Chondrocyte (in vitro differentiated cells): ENCODE data around the gene JMY. TPM values are rescaled to one million over a fixed set of nuclear protein-coding genes. Genes with fewer than 3 reads are reported as not detected.

Source experiments
- DNase-seq: peaks from one replicate; pipeline ENCODE4 v3.0.0; 2021; ENCODE audit warnings: mixed read lengths, low spot score
- H3K27ac Mint-ChIP-seq: one replicate; pipeline ENCODE4 v1.8.0; 2021; ENCODE audit warnings: mild to moderate bottlenecking, moderate library complexity, mixed read lengths; ENCODE audit not compliant: unreplicated experiment
- H3K27me3 Mint-ChIP-seq: 2 replicates; pipeline ENCODE4 v1.8.0; 2021; ENCODE audit warnings: low read depth, mixed read lengths
- H3K36me3 Mint-ChIP-seq: 2 replicates; pipeline ENCODE4 v1.8.0; 2021; ENCODE audit warnings: low read depth, mixed read lengths
- H3K4me1 Mint-ChIP-seq: 2 replicates; pipeline ENCODE4 v1.8.0; 2021; ENCODE audit warnings: low read depth, mild to moderate bottlenecking, mixed read lengths
- H3K4me3 Mint-ChIP-seq: one replicate; pipeline ENCODE4 v1.8.0; 2021; ENCODE audit warnings: mild to moderate bottlenecking, moderate library complexity, mixed read lengths; ENCODE audit not compliant: unreplicated experiment
- H3K9me3 Mint-ChIP-seq: 2 replicates; pipeline ENCODE4 v1.8.0; 2021; ENCODE audit warnings: low read depth, mixed read lengths
- CTCF ChIP-seq: fragments of 200-600 bp; sonication (generic); IDR thresholded peaks from 2 replicates; pipeline ENCODE4 v1.5.0; 2021; ENCODE audit warnings: antibody characterized with exemption, mild to moderate bottlenecking, moderate library complexity
- total RNA-seq: library from RNA; stranded (reverse); gene quantifications from 3 replicates; pipeline ENCODE4 v1.2.1, GENCODE V29; 2021

Gene JMY
- total RNA-seq, 1 donor from 2014 or later, result 16.9 TPM

DNA sequence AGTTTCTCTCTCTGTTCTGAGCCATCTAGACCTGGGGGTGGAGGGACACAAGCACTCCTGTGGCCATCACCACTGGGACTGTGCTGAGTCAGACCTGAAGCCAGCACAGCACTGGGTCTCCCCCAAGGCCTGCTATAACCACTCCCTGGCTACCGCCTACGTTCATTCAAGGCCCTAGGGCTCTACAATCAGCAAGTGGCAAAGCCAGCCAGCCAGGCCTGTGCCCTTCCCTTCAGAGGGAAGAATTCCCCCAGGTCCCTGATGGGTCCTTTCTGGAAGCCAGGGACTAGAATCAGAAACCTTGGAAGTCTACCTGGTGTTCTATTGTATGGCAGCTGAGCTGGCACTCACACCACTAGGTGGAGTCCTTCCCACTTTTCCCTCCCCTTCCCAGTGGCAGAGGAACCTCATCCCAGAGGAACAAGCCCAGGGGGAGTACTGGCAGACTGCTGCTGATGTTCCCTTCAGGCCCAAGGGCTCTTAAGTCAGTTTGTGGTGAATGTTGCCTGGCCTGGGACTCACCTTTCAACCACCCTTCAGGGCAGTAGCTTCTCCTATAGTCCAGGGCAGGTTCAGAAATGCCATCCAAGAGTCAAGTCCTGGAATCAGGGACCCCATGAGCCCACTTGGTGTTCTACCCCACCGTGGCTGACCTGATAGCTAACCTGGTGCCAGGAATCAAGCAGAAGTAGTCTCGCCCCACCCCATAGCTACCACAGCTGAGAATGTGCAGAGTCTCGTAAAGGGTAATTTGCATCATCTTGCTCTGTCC lies 20.0 kb downstream of the JMY start:
- no peak overlapping the region for H3K4me3 Mint-ChIP-seq
- TF ChIP-seq CTCF, result peak; percentile 75
- H3K27ac Mint-ChIP-seq, result no peak overlapping the region

GRCh38 chr5:79256563-79256962 lies 20.6 kb downstream of the JMY start:
- H3K36me3 Mint-ChIP-seq, result no peaks in the 10 kb centered on the region

More for the DNA sequence above, 20.0 kb downstream of the JMY start:
- H3K36me3 Mint-ChIP-seq, result no peaks in the 10 kb centered on the region
- no peak for DNase-seq
- peaks cover 10% of the 10 kb centered on the region for H3K9me3 Mint-ChIP-seq
- no peaks in the 10 kb centered on the region for H3K27me3 Mint-ChIP-seq
- peaks cover 10% of the 10 kb centered on the region for H3K4me1 Mint-ChIP-seq

GRCh38 chr5:79257314-79257713 lies 21.4 kb downstream of the JMY start:
- peaks cover 10% of the 10 kb centered on the region for H3K4me1 Mint-ChIP-seq
- no peak for DNase-seq
- no peak for TF ChIP-seq CTCF
- no peak overlapping the region for H3K27ac Mint-ChIP-seq
- no peak overlapping the region for H3K4me3 Mint-ChIP-seq
- no peaks in the 10 kb centered on the region for H3K27me3 Mint-ChIP-seq
- H3K36me3 Mint-ChIP-seq, result no peaks in the 10 kb centered on the region
- peaks cover 6% of the 10 kb centered on the region for H3K9me3 Mint-ChIP-seq

More at GRCh38 chr5:79256563-79256962, 20.6 kb downstream of the JMY start:
- DNase-seq, result no peak
- Mint-ChIP-seq H3K27me3 (no peaks in the 10 kb centered on the region), H3K27ac (no peak overlapping the region), H3K4me3 (no peak overlapping the region), H3K4me1 (peaks cover 10% of the 10 kb centered on the region), H3K9me3 (peaks cover 10% of the 10 kb centered on the region)
- TF ChIP-seq CTCF, result no peak

DNA sequence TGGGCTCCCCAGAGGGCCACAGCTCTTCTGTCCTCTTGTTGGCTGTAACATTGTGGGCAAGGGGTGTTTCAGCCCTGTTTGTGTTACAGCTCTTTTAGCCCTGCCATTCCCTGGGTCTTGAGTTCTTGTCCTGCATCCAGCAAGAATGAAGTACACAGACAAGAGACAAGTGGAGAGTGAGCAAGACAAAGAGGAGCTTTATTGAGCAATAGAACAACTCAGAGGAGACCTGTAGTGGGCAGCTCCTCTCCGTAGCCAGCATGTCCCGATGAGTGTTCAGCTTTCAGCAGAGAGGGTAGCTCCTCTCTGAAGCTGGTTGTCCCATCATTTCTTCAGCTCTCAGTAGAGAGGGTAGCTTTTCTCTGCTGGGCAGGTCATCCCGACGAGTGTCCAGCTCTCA lies 22.9 kb downstream of the JMY start:
- Mint-ChIP-seq H3K27ac (no peak overlapping the region), H3K27me3 (no peaks in the 10 kb centered on the region), H3K4me3 (no peak overlapping the region), H3K36me3 (no peaks in the 10 kb centered on the region), H3K4me1 (peaks cover 10% of the 10 kb centered on the region), H3K9me3 (no peaks in the 10 kb centered on the region)
- TF ChIP-seq CTCF, result no peak
- DNase-seq, result no peak

- Mint-ChIP-seq H3K9me3 (no peaks in the 10 kb centered on the region), H3K27ac (no peak overlapping the region), H3K36me3 (no peaks in the 10 kb centered on the region), H3K27me3 (no peaks in the 10 kb centered on the region), H3K4me1 (peaks cover 10% of the 10 kb centered on the region), H3K4me3 (no peak overlapping the region)
- TF ChIP-seq CTCF, result no peak
- no peak for DNase-seq
Observed at GRCh38 chr5:79259383-79259782, 23.5 kb downstream of the JMY start.
